ENCODE data around the gene ZNF587. TPM values are rescaled to one million over a fixed set of nuclear protein-coding genes. Genes with fewer than 3 reads are reported as not detected.
A peak's percentile ranks its signal among the peaks of the same experiment; 100 is the strongest.
"Not testable (repeated sequence)": the region's sequence is repeated elsewhere in the genome, so short reads cannot be mapped to it uniquely, and the experiment has no call there.

Gene ZNF587
- total RNA-seq, 1 experiment from 2014 or later: 57.3 TPM

GRCh38 chr19:57812226-57812625 lies 37.4 kb upstream of the ZNF587 start:
- no peak for ATAC-seq
- no peaks in the 10 kb centered on the region for H3K27me3 ChIP-seq (ENCODE audit: control insufficient read depth, insufficient read depth, low read length)
- TF ChIP-seq TCF7L2 (IDR thresholded peaks at IDR 0.05; ENCODE audit: low read depth, low read length) (no peak), SIN3A (IDR thresholded peaks at IDR 0.05; ENCODE audit: borderline replicate concordance, insufficient read depth, low read depth, low read length) (no peak), POLR2AphosphoS5 (IDR thresholded peaks at IDR 0.05; ENCODE audit: low read depth, low read length) (no peak)
- TF ChIP-seq, protein P1, sequence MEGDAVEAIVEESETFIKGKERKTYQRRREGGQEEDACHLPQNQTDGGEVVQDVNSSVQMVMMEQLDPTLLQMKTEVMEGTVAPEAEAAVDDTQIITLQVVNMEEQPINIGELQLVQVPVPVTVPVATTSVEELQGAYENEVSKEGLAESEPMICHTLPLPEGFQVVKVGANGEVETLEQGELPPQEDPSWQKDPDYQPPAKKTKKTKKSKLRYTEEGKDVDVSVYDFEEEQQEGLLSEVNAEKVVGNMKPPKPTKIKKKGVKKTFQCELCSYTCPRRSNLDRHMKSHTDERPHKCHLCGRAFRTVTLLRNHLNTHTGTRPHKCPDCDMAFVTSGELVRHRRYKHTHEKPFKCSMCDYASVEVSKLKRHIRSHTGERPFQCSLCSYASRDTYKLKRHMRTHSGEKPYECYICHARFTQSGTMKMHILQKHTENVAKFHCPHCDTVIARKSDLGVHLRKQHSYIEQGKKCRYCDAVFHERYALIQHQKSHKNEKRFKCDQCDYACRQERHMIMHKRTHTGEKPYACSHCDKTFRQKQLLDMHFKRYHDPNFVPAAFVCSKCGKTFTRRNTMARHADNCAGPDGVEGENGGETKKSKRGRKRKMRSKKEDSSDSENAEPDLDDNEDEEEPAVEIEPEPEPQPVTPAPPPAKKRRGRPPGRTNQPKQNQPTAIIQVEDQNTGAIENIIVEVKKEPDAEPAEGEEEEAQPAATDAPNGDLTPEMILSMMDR (IDR thresholded peaks at IDR 0.05): no peak
- TF ChIP-seq, protein P2, sequence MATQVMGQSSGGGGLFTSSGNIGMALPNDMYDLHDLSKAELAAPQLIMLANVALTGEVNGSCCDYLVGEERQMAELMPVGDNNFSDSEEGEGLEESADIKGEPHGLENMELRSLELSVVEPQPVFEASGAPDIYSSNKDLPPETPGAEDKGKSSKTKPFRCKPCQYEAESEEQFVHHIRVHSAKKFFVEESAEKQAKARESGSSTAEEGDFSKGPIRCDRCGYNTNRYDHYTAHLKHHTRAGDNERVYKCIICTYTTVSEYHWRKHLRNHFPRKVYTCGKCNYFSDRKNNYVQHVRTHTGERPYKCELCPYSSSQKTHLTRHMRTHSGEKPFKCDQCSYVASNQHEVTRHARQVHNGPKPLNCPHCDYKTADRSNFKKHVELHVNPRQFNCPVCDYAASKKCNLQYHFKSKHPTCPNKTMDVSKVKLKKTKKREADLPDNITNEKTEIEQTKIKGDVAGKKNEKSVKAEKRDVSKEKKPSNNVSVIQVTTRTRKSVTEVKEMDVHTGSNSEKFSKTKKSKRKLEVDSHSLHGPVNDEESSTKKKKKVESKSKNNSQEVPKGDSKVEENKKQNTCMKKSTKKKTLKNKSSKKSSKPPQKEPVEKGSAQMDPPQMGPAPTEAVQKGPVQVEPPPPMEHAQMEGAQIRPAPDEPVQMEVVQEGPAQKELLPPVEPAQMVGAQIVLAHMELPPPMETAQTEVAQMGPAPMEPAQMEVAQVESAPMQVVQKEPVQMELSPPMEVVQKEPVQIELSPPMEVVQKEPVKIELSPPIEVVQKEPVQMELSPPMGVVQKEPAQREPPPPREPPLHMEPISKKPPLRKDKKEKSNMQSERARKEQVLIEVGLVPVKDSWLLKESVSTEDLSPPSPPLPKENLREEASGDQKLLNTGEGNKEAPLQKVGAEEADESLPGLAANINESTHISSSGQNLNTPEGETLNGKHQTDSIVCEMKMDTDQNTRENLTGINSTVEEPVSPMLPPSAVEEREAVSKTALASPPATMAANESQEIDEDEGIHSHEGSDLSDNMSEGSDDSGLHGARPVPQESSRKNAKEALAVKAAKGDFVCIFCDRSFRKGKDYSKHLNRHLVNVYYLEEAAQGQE (IDR thresholded peaks at IDR 0.05; ENCODE audit: insufficient read depth in 1 of 2, low read depth in 2 of 2, low read length in 1 of 2): no peak
- no peak overlapping the region for H3K4me3 ChIP-seq (ENCODE audit: low read depth in 2 of 2, low read length in 2 of 2)
- no peaks in the 10 kb centered on the region for H3K9me3 ChIP-seq (ENCODE audit: control insufficient read depth, insufficient read depth, low read depth, low read length)
- ChIA-PET POLR2A (interaction anchor here (0.7 kb wide), 1 partner anchor 37 kb away, joined by 3 read pairs; no protein-coding TSS in a partner anchor), CTCF (no interaction called here)
- intact Hi-C loops (cut with micrococcal nuclease; ENCODE audit: unreplicated experiment): no loop called here
- in situ Hi-C loops (cut with HindIII; ENCODE audit: low pct_unique_long_range_greater_than_20kb, low sequenced_read_pairs): no loop called here
- H3K36me3 ChIP-seq (ENCODE audit: control insufficient read depth, insufficient read depth, low read length): no peaks in the 10 kb centered on the region
- H3K4me1 ChIP-seq (ENCODE audit: control insufficient read depth, insufficient read depth, low read length): peaks cover 6% of the 10 kb centered on the region
- H3K27ac ChIP-seq (ENCODE audit: low read length): no peak overlapping the region
- BruUV-seq (replicated peaks): no TSS peak
- DNase-seq (ENCODE audit: low read depth, low spot score): no peak

DNA sequence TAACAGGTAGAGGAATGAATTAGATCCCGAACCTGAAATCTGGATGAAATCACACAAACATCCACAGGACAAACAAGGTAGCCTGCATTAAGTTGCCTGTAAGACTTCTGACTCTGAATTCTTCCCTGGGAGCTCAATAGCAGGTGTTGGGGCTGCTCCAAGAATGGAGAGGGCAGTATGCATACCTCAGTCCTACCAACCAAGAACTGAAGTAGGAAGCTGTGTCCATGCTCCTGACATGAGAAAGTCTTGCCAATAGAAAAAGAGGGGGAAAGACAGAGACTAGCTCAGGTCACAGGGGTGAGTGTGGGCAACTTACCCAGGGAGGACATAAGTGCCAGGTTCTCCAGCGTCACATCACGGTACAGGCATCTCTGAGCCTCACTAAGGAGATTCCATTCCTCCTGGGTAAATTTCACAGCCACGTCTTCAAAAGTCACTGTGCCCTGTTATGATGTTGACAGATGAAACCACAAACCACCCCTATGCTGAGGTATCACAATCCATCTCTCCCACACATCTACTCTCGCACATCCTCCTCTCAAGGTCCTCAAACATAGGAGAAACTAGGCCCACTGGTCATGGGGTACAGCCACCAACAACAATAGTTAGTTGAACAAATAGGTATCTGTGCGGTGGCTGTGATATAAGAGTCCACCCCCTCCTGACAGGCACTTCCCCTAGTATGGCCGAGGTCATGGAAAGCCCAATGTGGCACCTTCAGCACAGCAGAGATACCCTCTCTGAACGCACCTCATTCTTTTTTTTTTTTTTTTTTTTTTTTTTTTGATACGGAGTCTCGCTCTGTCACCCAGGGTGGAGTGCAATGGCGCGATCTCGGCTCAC lies 36.5 kb upstream of the ZNF587 start:
- intact Hi-C loops (cut with micrococcal nuclease; ENCODE audit: unreplicated experiment); H3K27ac ChIP-seq (ENCODE audit: low read length); BruUV-seq (replicated peaks); H3K4me1 ChIP-seq (ENCODE audit: control insufficient read depth, insufficient read depth, low read length); H3K36me3 ChIP-seq (ENCODE audit: control insufficient read depth, insufficient read depth, low read length); CTCF ChIA-PET; H3K9me3 ChIP-seq (ENCODE audit: control insufficient read depth, insufficient read depth, low read depth, low read length); ATAC-seq; in situ Hi-C loops (cut with HindIII; ENCODE audit: low pct_unique_long_range_greater_than_20kb, low sequenced_read_pairs); DNase-seq (ENCODE audit: low read depth, low spot score); H3K27me3 ChIP-seq (ENCODE audit: control insufficient read depth, insufficient read depth, low read length): not testable (repeated sequence)
- POLR2A ChIA-PET: interaction anchor here (0.6 kb wide), 1 partner anchor 34 kb away, joined by 3 read pairs; no protein-coding TSS in a partner anchor
- H3K4me3 ChIP-seq (ENCODE audit: low read depth in 2 of 2, low read length in 2 of 2): peak overlapping the region; percentile 82 to 89; a peak in 2 of 4 replicates

GRCh38 chr19:57813919-57814504 lies 35.6 kb upstream of the ZNF587 start:
- DNase-seq (ENCODE audit: low read depth, low spot score) (no peak), ATAC-seq (no peak)
- in situ Hi-C loops (cut with HindIII; ENCODE audit: low pct_unique_long_range_greater_than_20kb, low sequenced_read_pairs): no loop called here
- CTCF ChIA-PET: interaction anchor here (0.5 kb wide), 1 partner anchor 10 kb away, joined by 5 read pairs; no protein-coding TSS in a partner anchor
- Histone ChIP-seq H3K36me3 (ENCODE audit: control insufficient read depth, insufficient read depth, low read length) (no peaks in the 10 kb centered on the region), H3K4me1 (ENCODE audit: control insufficient read depth, insufficient read depth, low read length) (peaks cover 6% of the 10 kb centered on the region), H3K4me3 (ENCODE audit: low read depth in 2 of 2, low read length in 2 of 2) (peak overlapping the region; percentile 82 to 89), H3K9me3 (ENCODE audit: control insufficient read depth, insufficient read depth, low read depth, low read length) (no peaks in the 10 kb centered on the region), H3K27ac (ENCODE audit: low read length) (peak overlapping the region; percentile 86), H3K27me3 (ENCODE audit: control insufficient read depth, insufficient read depth, low read length) (no peaks in the 10 kb centered on the region)
- intact Hi-C loops (cut with micrococcal nuclease; ENCODE audit: unreplicated experiment): no loop called here
- POLR2A ChIA-PET: no interaction called here
- TSS peak; percentile 85 for BruUV-seq (replicated peaks)
- TF ChIP-seq, protein P2 (IDR thresholded peaks at IDR 0.05; ENCODE audit: insufficient read depth in 1 of 2, low read depth in 2 of 2, low read length in 1 of 2): no peak
- TF ChIP-seq POLR2AphosphoS5 (IDR thresholded peaks at IDR 0.05; ENCODE audit: low read depth, low read length): no peak
- no peak for TF ChIP-seq TCF7L2 (IDR thresholded peaks at IDR 0.05; ENCODE audit: low read depth, low read length)
- TF ChIP-seq SIN3A (IDR thresholded peaks at IDR 0.05; ENCODE audit: borderline replicate concordance, insufficient read depth, low read depth, low read length): no peak
- TF ChIP-seq, protein P1 (IDR thresholded peaks at IDR 0.05): no peak
